Measurements from ENCODE around the gene MPEG1.
A peak's percentile ranks its signal among the peaks of the same experiment; 100 is the strongest.

The MPEG1 gene

DNA sequence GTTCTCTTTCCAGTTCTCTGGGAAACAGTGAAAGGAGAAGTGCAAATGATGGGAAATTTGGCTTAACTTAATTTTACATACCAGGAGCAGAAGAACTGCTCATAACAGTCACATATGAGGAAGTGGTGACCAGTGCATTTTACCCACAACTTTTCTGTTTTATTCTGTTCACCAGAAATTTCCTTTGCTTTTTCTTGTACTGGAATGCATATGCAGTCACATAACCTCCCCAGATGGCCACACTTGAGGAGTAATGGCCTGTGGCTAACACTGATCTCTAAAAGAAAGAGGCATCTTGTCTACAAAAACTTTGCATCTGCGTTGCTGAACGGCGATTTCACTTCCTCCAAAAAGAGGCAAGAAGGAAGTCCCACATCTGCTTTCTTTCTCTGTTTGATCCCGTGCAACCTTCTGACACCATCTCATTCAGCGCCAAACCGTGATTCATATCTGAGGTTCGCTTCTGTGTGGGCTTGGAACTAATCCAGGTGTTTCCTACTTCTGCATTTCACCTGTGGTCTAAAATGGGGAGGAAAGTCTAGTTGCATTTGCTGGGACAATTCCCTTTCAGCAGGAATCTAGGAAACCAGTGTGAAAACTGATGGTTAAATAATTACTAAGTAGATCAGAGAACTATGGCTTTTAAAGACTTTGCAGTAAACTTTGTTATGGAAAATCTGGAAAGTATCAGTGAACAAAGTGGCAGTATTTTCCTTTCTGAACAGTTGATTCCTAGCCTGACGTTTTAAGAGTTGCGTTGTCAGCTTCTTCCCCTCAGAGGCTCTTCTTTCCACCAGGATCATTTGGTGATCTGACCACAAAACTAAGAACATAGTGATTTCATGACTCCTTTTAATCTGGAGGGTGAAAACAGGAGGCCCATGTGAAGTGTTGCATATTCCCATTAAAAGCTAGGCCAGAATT is 4.2 kb upstream of the MPEG1 start:
- peak; percentile 18 for DNase-seq

DNA sequence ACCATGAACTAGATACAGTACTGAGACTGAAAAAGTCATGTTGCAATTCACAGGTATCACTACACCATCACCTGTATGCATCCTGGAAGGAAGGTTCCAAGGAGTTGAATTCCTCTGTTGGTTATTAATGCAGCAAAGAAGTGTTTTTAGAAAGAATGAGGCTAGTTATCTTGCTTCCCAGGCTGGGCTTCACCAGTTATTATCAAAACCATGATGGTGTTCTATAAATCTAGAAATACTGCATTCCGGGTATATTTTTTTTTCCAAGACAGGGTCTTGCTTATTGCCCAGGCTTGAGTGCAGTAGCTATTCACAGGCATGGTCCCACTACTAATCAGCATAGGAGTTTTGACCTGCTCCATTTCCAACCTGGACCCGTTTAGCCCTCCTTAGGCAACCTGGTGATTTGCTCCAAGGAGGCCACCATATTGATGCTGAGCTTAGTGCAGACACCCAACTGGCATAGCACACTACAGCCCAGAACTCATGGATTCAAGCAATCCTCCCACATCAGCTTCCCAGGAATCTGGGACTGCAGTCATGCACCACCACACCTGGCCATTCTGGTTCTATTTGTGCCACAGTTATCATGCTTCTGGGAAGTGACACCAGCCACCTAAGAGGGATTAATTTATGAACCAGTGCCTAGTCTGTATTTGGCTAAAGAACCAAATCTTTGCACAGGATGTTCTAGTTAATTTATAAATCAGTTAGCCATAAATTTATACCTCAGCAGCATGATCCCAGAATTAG is 1.6 kb upstream of the MPEG1 start:
- no peak for DNase-seq

DNA sequence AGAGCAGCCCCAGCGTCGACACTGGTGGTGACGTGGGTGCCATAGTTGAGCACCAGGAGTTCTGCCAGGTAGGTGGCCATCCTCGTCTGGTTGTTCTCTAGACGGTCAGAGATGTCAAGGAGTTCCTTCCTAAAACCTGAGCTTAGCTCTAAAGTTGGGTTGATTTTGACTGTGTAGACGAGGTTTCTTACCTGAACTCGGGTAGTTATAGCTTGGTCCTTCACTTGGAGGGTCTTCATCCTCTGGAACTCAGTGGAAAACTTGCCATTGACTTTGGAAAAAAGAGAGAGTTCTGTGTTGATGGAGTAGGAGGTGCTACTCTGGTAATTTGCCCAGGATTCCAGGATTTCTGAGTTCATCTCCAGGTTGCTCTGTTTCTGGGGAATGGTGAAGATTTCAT is 505 bp downstream of the MPEG1 start:
- DNase-seq: no peak

GRCh38 chr11:59208956-59209355 is 3.8 kb downstream of the MPEG1 start:
- DNase-seq: peak; percentile 21

DNA sequence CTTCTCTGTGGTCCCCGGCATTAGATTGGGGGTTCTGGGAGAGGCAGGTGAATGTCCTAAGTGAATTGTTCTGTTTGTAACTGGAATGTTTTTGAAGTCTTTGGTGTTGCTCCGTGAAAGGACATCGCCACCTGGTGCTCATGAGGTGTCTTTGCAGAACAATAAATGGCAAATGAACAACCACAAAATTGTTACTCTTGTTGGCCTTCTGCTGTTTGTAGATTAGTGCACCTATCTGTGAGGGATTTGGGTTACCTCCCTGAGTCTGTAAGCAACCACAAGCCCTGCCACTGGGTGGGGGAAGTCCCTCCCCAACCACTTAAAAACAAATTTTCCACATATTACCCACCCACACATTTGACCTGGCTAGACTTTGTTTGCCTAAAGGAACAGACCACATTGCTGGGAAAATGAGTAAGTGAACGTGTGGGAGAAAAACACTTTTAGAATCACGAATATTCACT is 4.7 kb downstream of the MPEG1 start:
- DNase-seq: peak; percentile 46

GRCh38 chr11:59206635-59207034 is 6.1 kb downstream of the MPEG1 start:
- no peak for DNase-seq

DNA sequence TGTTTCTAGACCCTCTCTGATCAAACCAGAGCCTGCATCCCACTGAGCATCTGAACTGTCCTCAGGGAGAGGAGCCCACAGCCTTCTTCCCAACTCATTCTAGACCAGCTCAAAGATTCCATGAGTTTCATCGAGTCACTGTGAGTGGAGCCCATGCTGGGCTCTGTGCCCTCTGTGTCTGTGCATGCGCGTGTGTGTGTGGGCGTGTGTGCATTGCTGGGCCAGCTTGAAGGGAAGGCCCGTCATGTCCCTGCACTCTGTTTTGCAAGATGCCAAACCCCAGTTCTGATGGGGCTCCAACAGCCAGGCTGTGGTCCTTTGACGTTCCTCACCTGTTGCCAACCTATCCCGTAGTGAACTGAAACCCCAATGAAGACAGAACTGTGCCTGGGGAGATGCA is 7.1 kb downstream of the MPEG1 start:
- DNase-seq: no peak

DNA sequence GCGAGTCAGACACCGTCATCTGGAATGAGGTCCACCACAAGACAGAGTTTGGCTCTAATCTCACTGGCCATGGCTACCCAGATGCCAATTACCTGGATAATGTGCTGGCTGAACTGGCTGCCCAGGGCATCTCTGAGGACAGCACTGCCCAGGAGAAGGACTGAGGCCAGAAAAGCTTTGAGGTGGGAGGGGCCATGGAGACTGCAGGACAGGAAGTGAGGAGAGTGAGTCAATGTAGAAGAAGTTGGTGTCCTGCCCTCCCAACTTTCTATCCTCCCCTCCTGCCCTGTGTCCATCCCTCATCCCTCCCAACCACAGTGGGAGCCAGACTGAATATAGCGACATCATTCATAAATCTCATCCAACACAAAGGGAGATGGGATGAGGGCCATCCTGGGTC is 8.0 kb downstream of the MPEG1 start:
- DNase-seq: no peak

DNA sequence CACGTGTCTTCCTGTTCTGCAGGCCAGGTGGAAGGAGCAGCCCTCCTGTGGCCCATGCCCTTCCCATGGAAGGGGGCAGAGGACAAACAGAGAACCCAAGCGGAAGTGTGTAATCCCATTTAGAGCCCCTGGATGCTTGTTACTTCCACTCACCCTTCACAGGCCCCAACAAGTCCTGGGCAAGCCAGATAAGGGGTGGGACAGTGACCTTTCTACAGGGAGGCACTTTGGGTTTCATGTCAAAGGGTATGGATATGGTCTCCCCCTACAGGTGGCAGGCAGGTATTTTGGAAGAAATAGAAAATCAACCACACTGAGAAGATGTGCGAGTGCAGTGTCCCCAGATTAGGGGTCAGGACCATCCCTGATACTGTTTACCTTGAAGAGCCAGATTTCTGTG is 11.4 kb downstream of the MPEG1 start:
- DNase-seq: no peak

DNA sequence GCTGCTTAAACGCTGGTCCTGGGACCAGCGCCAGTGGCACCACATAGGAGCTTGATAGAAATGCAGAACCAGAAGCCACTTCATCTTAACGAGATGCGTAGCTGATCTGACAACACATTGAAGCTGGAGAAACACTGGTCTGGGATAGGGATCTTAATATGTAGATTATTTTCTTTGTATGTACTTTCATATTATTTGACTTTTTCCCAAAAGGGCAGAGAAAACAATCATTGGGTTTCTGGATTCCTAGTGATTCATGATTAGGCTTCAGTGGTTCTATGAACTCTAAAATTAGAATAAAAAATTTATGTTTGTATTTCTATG is 12.3 kb downstream of the MPEG1 start:
- DNase-seq: no peak

- peak; percentile 33 for DNase-seq
Observed at GRCh38 chr11:59199546-59200422, 12.9 kb downstream of the MPEG1 start.

DNA sequence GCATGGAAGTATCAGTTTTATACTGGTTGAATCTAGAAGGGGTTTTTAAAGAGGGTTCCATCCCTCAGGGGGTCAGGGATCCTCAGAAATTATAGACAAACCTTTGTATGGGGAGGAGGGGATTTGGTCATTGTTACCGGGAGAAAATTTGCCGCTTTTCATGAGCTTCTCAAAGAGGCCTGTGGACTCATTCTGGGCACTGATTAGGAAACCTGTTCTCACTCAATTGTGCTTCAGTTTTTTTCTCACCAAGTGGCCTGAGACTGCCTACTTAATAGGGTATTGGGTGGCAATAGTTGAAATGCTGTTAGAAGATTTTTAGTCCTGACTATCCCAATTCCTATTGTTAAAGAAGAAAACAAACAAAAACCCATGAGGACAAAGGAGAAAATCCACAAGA is 14.0 kb downstream of the MPEG1 start:
- DNase-seq: no peak

GRCh38 chr11:59197991-59198390 is 14.7 kb downstream of the MPEG1 start:
- no peak for DNase-seq

DNA sequence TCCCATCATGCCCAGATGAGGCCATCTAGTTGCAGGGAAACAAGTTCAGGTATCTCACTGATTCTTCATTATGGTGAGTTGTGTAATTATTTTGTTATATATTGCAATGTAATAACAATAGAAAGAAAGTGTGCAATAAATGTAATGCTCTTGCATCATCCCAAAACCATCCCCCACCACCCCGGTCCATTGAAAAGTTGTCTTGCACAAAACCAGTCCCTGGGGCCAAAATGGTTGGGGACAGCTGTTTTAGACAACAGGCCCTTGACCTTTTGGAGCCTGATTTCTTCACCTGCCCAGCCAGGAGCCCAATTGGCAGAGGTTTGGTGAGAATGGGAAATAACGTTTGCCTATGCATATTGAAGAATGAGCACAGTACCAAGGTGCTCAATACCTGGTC is 15.9 kb downstream of the MPEG1 start:
- DNase-seq: no peak

GRCh38 chr11:59195586-59195985 is 17.1 kb downstream of the MPEG1 start:
- DNase-seq: no peak

DNA sequence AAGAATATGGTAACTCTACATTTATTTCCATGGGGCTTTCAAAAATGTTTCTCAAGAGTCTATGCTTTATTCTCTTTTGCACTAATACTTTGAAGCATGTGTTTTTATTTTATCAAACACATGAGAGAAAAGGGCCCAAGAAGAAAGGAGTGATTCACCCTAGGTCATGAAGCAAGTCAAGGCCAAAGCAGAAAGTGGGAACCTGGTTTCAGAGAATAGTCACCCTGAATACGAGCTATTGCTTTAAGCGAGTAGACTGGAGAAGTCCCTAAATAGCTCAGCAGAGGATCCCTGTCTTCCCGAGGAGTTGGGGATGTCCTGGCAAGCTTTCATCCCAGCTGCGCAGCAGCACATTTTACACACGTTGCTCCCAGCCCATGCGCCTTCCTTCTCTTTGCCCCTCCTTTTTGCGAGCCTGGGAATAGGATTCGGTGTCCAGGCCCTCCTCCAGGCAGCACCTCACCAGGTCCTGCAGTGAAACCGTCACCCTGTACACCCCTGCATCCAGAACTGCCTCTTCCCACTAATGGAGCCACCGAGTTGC is 19.1 kb downstream of the MPEG1 start:
- DNase-seq: no peak

GRCh38 chr11:59192446-59193020 is 20.2 kb downstream of the MPEG1 start:
- DNase-seq: no peak

GRCh38 chr11:59191890-59192289 is 20.8 kb downstream of the MPEG1 start:
- no peak for DNase-seq

GRCh38 chr11:59191095-59191494 is 21.6 kb downstream of the MPEG1 start:
- no peak for DNase-seq

DNA sequence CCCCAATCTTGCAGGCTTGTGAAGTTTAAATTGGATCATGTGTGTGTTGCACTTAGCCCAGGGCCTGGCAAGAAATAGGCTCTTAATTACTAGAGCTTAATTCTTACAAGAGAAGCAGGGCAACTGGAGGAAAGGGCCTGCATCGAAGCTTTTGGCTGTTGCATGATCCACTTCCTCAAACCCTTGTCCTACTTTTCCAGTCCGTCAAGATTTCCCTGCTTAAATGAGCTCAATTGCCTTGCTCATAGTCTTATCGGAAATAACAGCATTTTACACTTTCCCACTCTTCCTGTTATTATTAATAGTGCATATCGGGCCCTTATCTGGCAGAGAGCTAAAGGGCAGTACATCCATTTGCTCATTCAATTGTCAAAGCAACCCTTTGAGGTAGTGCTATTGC is 22.7 kb downstream of the MPEG1 start:
- DNase-seq: no peak

GRCh38 chr11:59188954-59189353 is 23.8 kb downstream of the MPEG1 start:
- DNase-seq: no peak

- DNase-seq: no peak
Observed at GRCh38 chr11:59187587-59187986, 25.1 kb downstream of the MPEG1 start.

DNA sequence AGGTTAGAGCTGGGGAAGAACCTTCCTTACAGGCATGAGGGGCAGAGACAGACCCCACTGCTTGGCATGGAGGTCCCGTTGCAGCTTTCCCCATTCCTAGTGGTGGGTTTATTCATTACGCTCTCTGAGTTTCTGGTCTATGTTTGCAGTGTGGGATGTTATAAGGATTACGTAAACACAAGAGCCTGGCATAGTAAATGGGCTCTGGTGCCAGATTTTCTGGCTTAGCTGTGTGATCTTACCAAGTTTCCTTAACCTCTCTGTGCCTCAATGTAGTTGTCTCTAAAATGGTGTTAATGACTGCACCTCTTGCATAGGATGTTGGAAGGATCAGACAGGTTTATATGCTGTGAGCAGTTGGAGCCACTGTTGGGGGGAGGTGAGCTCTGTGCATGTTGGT is 25.7 kb downstream of the MPEG1 start:
- no peak for DNase-seq
